Adrenal gland (tissue), 5 donors: ENCODE results near the gene GABARAP.

ENCODE experiments used
- POLR2A ChIP-seq, 2 donors: fragments of 450-650 bp; IDR thresholded peaks; one replicate each; pipeline ENCODE4 v1.6.1; 2017; ENCODE audit warnings: antibody characterized with exemption in 2 of 2, mild to moderate bottlenecking in 2 of 2, moderate library complexity in 1 of 2
- TF ChIP-seq, protein P1 (sequence below), 6 experiments: fragments of 450-650 bp in 4 of 6; fragments of 200-600 bp in 2 of 6; sonication (generic) in 1 of 6; IDR thresholded peaks; 1 replicate in 5 of 6; 2 replicates in 1 of 6; pipeline versions ENCODE4 v1.5.1 to v1.8.0; 2016 to 2021; ENCODE audit warnings: antibody characterized with exemption in 6 of 6, mild to moderate bottlenecking in 2 of 6, moderate library complexity in 1 of 6
- donor health status: DM: no; HTN: no; CAD: no.

- TF ChIP-seq, protein P1, sequence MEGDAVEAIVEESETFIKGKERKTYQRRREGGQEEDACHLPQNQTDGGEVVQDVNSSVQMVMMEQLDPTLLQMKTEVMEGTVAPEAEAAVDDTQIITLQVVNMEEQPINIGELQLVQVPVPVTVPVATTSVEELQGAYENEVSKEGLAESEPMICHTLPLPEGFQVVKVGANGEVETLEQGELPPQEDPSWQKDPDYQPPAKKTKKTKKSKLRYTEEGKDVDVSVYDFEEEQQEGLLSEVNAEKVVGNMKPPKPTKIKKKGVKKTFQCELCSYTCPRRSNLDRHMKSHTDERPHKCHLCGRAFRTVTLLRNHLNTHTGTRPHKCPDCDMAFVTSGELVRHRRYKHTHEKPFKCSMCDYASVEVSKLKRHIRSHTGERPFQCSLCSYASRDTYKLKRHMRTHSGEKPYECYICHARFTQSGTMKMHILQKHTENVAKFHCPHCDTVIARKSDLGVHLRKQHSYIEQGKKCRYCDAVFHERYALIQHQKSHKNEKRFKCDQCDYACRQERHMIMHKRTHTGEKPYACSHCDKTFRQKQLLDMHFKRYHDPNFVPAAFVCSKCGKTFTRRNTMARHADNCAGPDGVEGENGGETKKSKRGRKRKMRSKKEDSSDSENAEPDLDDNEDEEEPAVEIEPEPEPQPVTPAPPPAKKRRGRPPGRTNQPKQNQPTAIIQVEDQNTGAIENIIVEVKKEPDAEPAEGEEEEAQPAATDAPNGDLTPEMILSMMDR (IDR thresholded peaks at IDR 0.05): peak in 3 of 6 experiments; percentile 19 to 49 (median 42)
- peak in 1 of 2 donors; percentile 64 for TF ChIP-seq POLR2A (IDR thresholded peaks at IDR 0.05)
Observed at GRCh38 chr17:7239091-7240027, 2.9 kb downstream of the GABARAP start, which contains the start of gene PHF23.
